Measurements from ENCODE around the gene TMEM175. TPM values are rescaled to one million over a fixed set of nuclear protein-coding genes. Genes with fewer than 3 reads are reported as not detected.
A peak's percentile ranks its signal among the peaks of the same experiment; 100 is the strongest.

TMEM175 gene
- total and polyA plus RNA-seq, 2 experiments from 2014 or later: 31.2 to 36.5 TPM

DNA sequence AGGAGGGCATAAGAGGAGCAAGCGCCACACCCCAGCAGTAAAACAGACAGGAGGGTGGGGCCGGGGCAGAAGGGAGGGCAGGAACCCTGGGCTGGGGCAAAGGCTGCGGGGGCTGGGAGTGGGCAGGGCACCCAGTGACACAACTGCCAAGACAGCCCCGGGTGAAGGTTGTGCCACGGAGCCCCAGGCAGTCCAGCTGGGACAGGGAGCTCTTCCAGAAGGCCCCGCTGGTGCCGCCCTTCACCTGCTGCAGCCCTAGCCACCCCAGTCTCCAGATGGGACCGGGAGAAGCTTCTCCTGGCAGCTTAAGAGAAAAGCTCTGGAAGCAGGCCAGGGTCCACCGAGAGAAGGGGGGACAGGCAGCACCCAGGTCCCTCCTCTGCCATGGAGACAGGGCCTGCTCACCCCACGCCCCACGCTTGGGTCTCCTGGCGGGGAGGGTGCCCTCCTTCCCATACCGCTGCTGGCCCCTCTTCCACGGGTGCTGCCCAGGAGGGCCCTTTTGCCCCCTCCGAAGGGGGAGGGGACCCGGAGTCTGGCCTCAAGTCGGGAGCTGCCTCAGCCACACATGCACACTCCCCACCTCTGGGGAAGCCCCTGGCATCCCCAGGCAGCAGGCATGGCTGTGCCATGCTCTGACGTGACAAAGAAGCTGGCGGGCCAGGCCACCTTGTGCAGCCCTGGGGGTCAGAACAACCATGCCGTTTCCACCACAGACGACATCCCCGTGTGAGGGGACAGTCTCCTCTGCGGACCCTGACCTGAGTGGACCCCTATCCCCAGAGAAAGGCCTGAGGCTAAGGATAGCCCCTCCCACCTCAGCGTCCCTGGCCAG lies 39.6 kb downstream of the TMEM175 start:
- no peak overlapping the region for H3K27ac ChIP-seq
- TF ChIP-seq EZH2 (IDR thresholded peaks at IDR 0.05; ENCODE audit: insufficient read depth, poor library complexity, severe bottlenecking) (no peak), EZH2phosphoT487 (IDR thresholded peaks at IDR 0.05; ENCODE audit: insufficient read depth, low read depth) (no peak)
- no peaks in the 10 kb centered on the region for H3K36me3 ChIP-seq (ENCODE audit: low read depth)
- in situ Hi-C loops (cut with MboI): no loop called here
- peak overlapping the region; percentile 67 for H3K4me2 ChIP-seq (ENCODE audit: unreplicated experiment)
- H3K27me3 ChIP-seq (replicated peaks; ENCODE audit: insufficient read depth): no peaks in the 10 kb centered on the region
- H3F3A ChIP-seq (ENCODE audit: insufficient read depth): no peaks in the 10 kb centered on the region
- H3K9me2 ChIP-seq (ENCODE audit: insufficient read depth): no peaks in the 10 kb centered on the region
- peaks cover 14% of the 10 kb centered on the region; the same call in 1 of the 2 replicates for H3K79me2 ChIP-seq (ENCODE audit: insufficient read depth)
- H2AFZ ChIP-seq: no peak overlapping the region
- peaks cover 5% of the 10 kb centered on the region; the same call in 1 of the 2 replicates for H3K4me1 ChIP-seq (ENCODE audit: insufficient read depth)
- 53 to 54% methylated on average over 22 to 24 of the region's 24 CpGs for WGBS, 2 experiments (ENCODE audit: low coverage in 1 of 2, low lambda C conversion rate in 2 of 2, missing lambda C conversion rate in 2 of 2)
- DNase-seq: peak; percentile 18
- no peaks in the 10 kb centered on the region for H3K9me3 ChIP-seq (ENCODE audit: low read depth)
- H3K4me3 ChIP-seq: peak overlapping the region; percentile 77
- no peaks in the 10 kb centered on the region for H4K20me1 ChIP-seq (ENCODE audit: insufficient read depth)
- H3K9ac ChIP-seq: peak overlapping the region; percentile 75

DNA sequence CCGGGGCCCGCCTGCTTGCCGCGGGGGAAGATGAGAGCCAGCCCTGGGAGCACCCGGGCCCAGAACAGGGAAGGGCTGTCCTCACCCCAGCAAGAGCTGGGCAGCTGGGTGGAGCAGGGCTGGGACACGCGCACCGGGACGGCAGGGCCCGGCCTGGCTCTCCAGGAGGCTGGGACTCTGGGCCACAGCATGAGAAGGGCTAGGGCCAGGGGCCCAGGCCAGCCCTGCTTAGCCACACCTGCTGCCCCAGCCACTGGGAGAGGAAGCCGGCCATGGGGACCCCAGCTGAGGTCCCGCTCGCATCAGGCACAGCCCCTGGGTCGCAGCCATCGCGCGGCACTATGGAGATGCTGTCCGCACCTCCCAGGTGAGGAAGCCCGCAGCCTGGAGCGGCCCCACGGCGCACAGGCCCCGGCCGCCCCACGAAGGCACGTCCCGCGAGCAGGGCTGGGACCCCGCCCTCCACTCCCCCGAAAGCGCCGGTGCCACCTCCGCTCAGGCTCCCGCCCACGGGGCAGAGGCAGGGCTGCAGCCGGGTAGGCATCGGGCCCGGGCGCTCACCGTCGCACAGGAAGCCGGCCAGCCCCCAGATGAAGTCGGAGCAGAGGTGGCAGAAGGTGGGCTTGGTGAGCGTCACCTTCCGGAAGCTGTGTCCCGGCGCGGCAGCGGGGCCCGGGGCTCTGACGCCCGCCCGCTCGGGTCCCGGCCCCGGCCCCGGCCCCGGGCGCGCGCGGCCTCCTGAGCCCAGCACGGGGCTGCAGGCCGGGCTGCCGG lies 40.6 kb downstream of the TMEM175 start:
- H3K4me1 ChIP-seq (ENCODE audit: insufficient read depth): peaks cover 5% of the 10 kb centered on the region; the same call in 1 of the 2 replicates
- 1% methylated on average over 40 to 56 of the region's 65 CpGs for WGBS, 2 experiments (ENCODE audit: low coverage in 1 of 2, low lambda C conversion rate in 2 of 2, missing lambda C conversion rate in 2 of 2)
- H3F3A ChIP-seq (ENCODE audit: insufficient read depth): no peaks in the 10 kb centered on the region
- no peaks in the 10 kb centered on the region for H3K27me3 ChIP-seq (replicated peaks; ENCODE audit: insufficient read depth)
- no peak overlapping the region for H3K27ac ChIP-seq
- peak overlapping the region; percentile 36 for H2AFZ ChIP-seq
- peak overlapping the region; percentile 75 for H3K9ac ChIP-seq
- peak overlapping the region; percentile 67 for H3K4me2 ChIP-seq (ENCODE audit: unreplicated experiment)
- no peak for TF ChIP-seq EZH2 (IDR thresholded peaks at IDR 0.05; ENCODE audit: insufficient read depth, poor library complexity, severe bottlenecking)
- no peak for TF ChIP-seq EZH2phosphoT487 (IDR thresholded peaks at IDR 0.05; ENCODE audit: insufficient read depth, low read depth)
- H4K20me1 ChIP-seq (ENCODE audit: insufficient read depth): no peaks in the 10 kb centered on the region
- H3K4me3 ChIP-seq: peak overlapping the region; percentile 77
- in situ Hi-C loops (cut with MboI): no loop called here
- peak; percentile 64 for DNase-seq
- no peaks in the 10 kb centered on the region for H3K9me2 ChIP-seq (ENCODE audit: insufficient read depth)
- H3K36me3 ChIP-seq (ENCODE audit: low read depth): no peaks in the 10 kb centered on the region
- H3K79me2 ChIP-seq (ENCODE audit: insufficient read depth): peaks cover 14% of the 10 kb centered on the region; the same call in 1 of the 2 replicates
- no peaks in the 10 kb centered on the region for H3K9me3 ChIP-seq (ENCODE audit: low read depth)

DNA sequence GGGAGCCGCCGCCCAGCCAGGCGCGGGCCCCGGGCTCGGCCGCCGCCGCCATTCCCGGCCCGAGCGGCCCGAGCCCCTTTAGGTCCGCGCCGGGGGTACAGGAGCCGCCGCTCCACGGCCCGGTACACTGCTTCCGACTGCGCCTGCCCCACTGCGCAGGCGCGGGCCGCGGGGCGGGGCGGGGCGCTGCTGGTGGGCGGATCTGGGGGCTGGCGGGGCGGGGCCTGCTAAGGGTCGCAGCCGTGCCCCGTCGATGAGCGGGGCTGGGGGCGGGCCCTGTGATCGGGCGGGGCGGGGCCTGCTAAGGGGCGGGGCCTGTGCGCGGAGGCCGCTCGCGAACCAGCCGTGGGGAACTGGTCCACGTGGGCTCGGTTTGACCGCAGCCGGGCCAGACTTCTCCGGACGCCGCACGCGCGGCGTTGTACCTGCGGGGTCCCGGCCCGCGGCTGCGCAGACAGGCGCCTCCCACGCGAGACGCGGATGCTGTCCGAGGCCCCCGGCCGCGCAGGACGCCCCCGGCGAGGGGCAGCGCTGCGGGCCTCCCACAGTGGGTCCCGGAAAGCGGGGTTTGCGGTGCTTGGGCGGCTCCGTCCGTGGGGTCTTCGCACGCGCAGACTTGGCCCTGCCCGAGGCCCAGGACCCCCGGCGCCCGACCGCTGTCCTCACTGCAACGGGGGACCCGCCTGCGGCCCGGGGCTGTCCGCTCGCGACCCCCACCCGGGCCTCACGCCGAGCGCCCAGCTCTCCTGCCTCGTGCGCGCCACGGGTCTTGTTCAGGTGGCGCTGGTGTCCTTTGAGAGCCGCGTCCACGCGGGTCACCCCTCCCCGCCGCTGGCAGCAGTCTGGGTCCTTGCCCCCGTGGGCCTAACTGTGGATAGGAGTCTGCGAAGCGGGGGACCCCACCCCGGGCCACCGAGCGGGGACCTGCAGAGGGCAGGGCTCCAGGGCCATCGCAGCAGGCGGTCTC lies 41.5 kb downstream of the TMEM175 start, which contains the start of gene DGKQ:
Gene DGKQ (minus strand): TSS at position 139 of the 967 bp plus-strand sequence. CDS start 87 bp downstream, at position 52.
- H3F3A ChIP-seq (ENCODE audit: insufficient read depth): no peaks in the 10 kb centered on the region
- WGBS, 2 experiments (ENCODE audit: low coverage in 1 of 2, low lambda C conversion rate in 2 of 2, missing lambda C conversion rate in 2 of 2): 24 to 30% methylated on average over 74 to 76 of the region's 123 CpGs
- H3K9ac ChIP-seq: peak within 1 kb of the TSS; percentile 75
- DNase-seq: peak; percentile 95
- in situ Hi-C loops (cut with MboI): no loop called here
- peaks cover 14% of the 10 kb centered on the region; the same call in 1 of the 2 replicates for H3K79me2 ChIP-seq (ENCODE audit: insufficient read depth)
- no peak within 1 kb of the TSS for H3K27ac ChIP-seq
- peak within 1 kb of the TSS; percentile 67 for H3K4me2 ChIP-seq (ENCODE audit: unreplicated experiment)
- no peaks in the 10 kb centered on the region for H3K9me3 ChIP-seq (ENCODE audit: low read depth)
- TF ChIP-seq EZH2 (IDR thresholded peaks at IDR 0.05; ENCODE audit: insufficient read depth, poor library complexity, severe bottlenecking) (no peak), EZH2phosphoT487 (IDR thresholded peaks at IDR 0.05; ENCODE audit: insufficient read depth, low read depth) (no peak)
- peak within 1 kb of the TSS; percentile 77 for H3K4me3 ChIP-seq
- H4K20me1 ChIP-seq (ENCODE audit: insufficient read depth): no peaks in the 10 kb centered on the region
- no peaks in the 10 kb centered on the region for H3K9me2 ChIP-seq (ENCODE audit: insufficient read depth)
- H3K27me3 ChIP-seq (replicated peaks; ENCODE audit: insufficient read depth): no peaks in the 10 kb centered on the region
- peaks cover 5% of the 10 kb centered on the region; the same call in 1 of the 2 replicates for H3K4me1 ChIP-seq (ENCODE audit: insufficient read depth)
- H3K36me3 ChIP-seq (ENCODE audit: low read depth): no peaks in the 10 kb centered on the region
- H2AFZ ChIP-seq: peak within 1 kb of the TSS; percentile 66

All from GM23248 (cell line).